Hepatocyte (in vitro differentiated cells): ENCODE measurements around the gene PTCH2. TPM values are rescaled to one million over a fixed set of nuclear protein-coding genes. Genes with fewer than 3 reads are reported as not detected.

Source experiments
- DNase-seq: peaks from one replicate; pipeline ENCODE4 v3.0.0-alpha.2; 2016; ENCODE audit warnings: low spot score
- H2AFZ ChIP-seq: fragments of 200-600 bp; sonication (generic); 2 replicates; pipeline ENCODE4 v1.6.0; 2016; ENCODE audit warnings: antibody characterized with exemption, mild to moderate bottlenecking
- H3K27ac ChIP-seq: fragments of 200-600 bp; sonication (generic); 2 replicates; pipeline ENCODE4 v1.5.1; 2016; ENCODE audit warnings: mild to moderate bottlenecking
- H3K27me3 ChIP-seq: fragments of 200-600 bp; sonication (generic); 2 replicates; pipeline ENCODE4 v1.6.1; 2016
- H3K36me3 ChIP-seq: fragments of 200-600 bp; sonication (generic); replicated peaks from 2 replicates; pipeline ENCODE4 v1.5.1; 2016; ENCODE audit warnings: low read depth; ENCODE audit not compliant: insufficient read depth
- H3K4me1 ChIP-seq: fragments of 200-600 bp; sonication (generic); 2 replicates; pipeline ENCODE4 v1.5.1; 2016; ENCODE audit warnings: mild to moderate bottlenecking, moderate library complexity; ENCODE audit not compliant: insufficient read depth
- H3K4me2 ChIP-seq: fragments of 200-600 bp; sonication (generic); 2 replicates; pipeline ENCODE4 v1.6.0; 2016
- H3K4me3 ChIP-seq: fragments of 200-600 bp; sonication (generic); 2 replicates; pipeline ENCODE4 v1.5.1; 2016; ENCODE audit warnings: mild to moderate bottlenecking
- H3K79me2 ChIP-seq: fragments of 200-600 bp; sonication (generic); 2 replicates; pipeline ENCODE4 v1.6.0; 2017; ENCODE audit warnings: mild to moderate bottlenecking
- H3K9me2 ChIP-seq: fragments of 200-600 bp; sonication (generic); replicated peaks from 2 replicates; pipeline ENCODE4 v1.6.0; 2017; ENCODE audit warnings: mild to moderate bottlenecking; ENCODE audit not compliant: insufficient read depth
- H3K9me3 ChIP-seq: fragments of 200-600 bp; sonication (generic); 2 replicates; pipeline ENCODE4 v1.5.1; 2016; ENCODE audit warnings: low read depth, mild to moderate bottlenecking
- H4K20me1 ChIP-seq: fragments of 200-600 bp; sonication (generic); 2 replicates; pipeline ENCODE4 v1.6.0; 2016; ENCODE audit warnings: mild to moderate bottlenecking; ENCODE audit not compliant: insufficient read depth, poor library complexity, severe bottlenecking
- CTCF ChIP-seq: fragments of 200-600 bp; sonication (generic); IDR thresholded peaks from 2 replicates; pipeline ENCODE4 v1.5.1; 2016; ENCODE audit warnings: antibody characterized with exemption, mild to moderate bottlenecking; ENCODE audit not compliant: poor library complexity
- EZH2 ChIP-seq: fragments of 200-600 bp; sonication (generic); IDR thresholded peaks from 2 replicates; pipeline ENCODE4 v1.6.1; 2016; ENCODE audit warnings: antibody characterized with exemption, mild to moderate bottlenecking, borderline replicate concordance
- EZH2phosphoT487 ChIP-seq: fragments of 200-600 bp; sonication (generic); IDR thresholded peaks from one replicate; pipeline ENCODE4 v1.6.1; 2018; ENCODE audit warnings: antibody characterized with exemption, mild to moderate bottlenecking, low read depth, moderate library complexity; ENCODE audit not compliant: unreplicated experiment, severe bottlenecking
- WGBS: methylation state at CpG from one replicate; pipeline ENCODE4 v1.1.6; 2016; ENCODE audit warnings: low lambda C conversion rate; ENCODE audit errors: missing lambda C conversion rate; 5-methylcytosine and 5-hydroxymethylcytosine counted together
- polyA plus RNA-seq: library from polyadenylated mRNA; unstranded; fragments of >200 nt; fragmentation: Nextera tagmentation; extraction: Ambion mirVana; gene quantifications from 2 replicates; pipeline ENCODE4 v1.2.1, GENCODE V29; 2016
- total RNA-seq: library from RNA; depleted of rRNA; stranded (reverse); fragments of >200 nt; gene quantifications from 2 replicates; pipeline ENCODE4 v1.2.3, GENCODE V29; 2014

PTCH2 gene
- total and polyA plus RNA-seq, 2 experiments from 2014 or later = 0.43 to 1.3 TPM

- Histone ChIP-seq H3K36me3 (no peaks in the 10 kb centered on the region), H4K20me1 (no peaks in the 10 kb centered on the region), H2AFZ (no peak overlapping the region), H3K9me3 (no peaks in the 10 kb centered on the region), H3K4me2 (no peak overlapping the region), H3K4me1 (no peaks in the 10 kb centered on the region), H3K27me3 (no peaks in the 10 kb centered on the region), H3K4me3 (no peak overlapping the region), H3K79me2 (no peaks in the 10 kb centered on the region), H3K27ac (no peak overlapping the region), H3K9me2 (no peaks in the 10 kb centered on the region)
- DNase-seq = no peak
- TF ChIP-seq EZH2 (no peak), CTCF (no peak), EZH2phosphoT487 (no peak)
- WGBS = 86% methylated on average over 1 of the region's 1 CpG
Observed at GRCh38 chr1:44860331-44860730, 17.3 kb upstream of the PTCH2 start.

- Histone ChIP-seq H3K4me2 (no peak overlapping the region), H3K27me3 (no peaks in the 10 kb centered on the region), H3K79me2 (no peaks in the 10 kb centered on the region), H2AFZ (no peak overlapping the region), H3K27ac (no peak overlapping the region), H3K9me3 (no peaks in the 10 kb centered on the region), H3K4me3 (no peak overlapping the region), H3K36me3 (no peaks in the 10 kb centered on the region), H3K4me1 (no peaks in the 10 kb centered on the region), H3K9me2 (no peaks in the 10 kb centered on the region), H4K20me1 (no peaks in the 10 kb centered on the region)
- DNase-seq = no peak
- 95% methylated on average over 7 of the region's 7 CpGs for WGBS
- TF ChIP-seq EZH2phosphoT487 (no peak), CTCF (no peak), EZH2 (no peak)
Observed at GRCh38 chr1:44857446-44857845, 14.4 kb upstream of the PTCH2 start.

GRCh38 chr1:44855742-44856141, 12.7 kb upstream of the PTCH2 start:
- no peaks in the 10 kb centered on the region for H3K9me3 ChIP-seq
- no peaks in the 10 kb centered on the region for H3K9me2 ChIP-seq
- H3K27ac ChIP-seq = no peak overlapping the region
- H3K4me3 ChIP-seq = no peak overlapping the region
- WGBS = 95% methylated on average over 7 of the region's 7 CpGs
- H3K36me3 ChIP-seq = no peaks in the 10 kb centered on the region
- no peaks in the 10 kb centered on the region for H3K27me3 ChIP-seq
- H3K4me2 ChIP-seq = no peak overlapping the region
- peak; percentile 26 for DNase-seq
- no peaks in the 10 kb centered on the region for H4K20me1 ChIP-seq
- H3K79me2 ChIP-seq = no peaks in the 10 kb centered on the region
- no peaks in the 10 kb centered on the region for H3K4me1 ChIP-seq
- no peak for TF ChIP-seq CTCF
- no peak for TF ChIP-seq EZH2phosphoT487
- no peak for TF ChIP-seq EZH2
- H2AFZ ChIP-seq = no peak overlapping the region

- Histone ChIP-seq H3K9me2 (no peaks in the 10 kb centered on the region), H3K79me2 (no peaks in the 10 kb centered on the region), H3K4me1 (no peaks in the 10 kb centered on the region), H4K20me1 (no peaks in the 10 kb centered on the region), H3K27ac (no peak overlapping the region), H3K36me3 (no peaks in the 10 kb centered on the region), H2AFZ (no peak overlapping the region), H3K4me2 (no peak overlapping the region), H3K9me3 (no peaks in the 10 kb centered on the region), H3K4me3 (no peak overlapping the region), H3K27me3 (no peaks in the 10 kb centered on the region)
- no peak for DNase-seq
- 100% methylated on average over 1 of the region's 1 CpG for WGBS
- no peak for TF ChIP-seq CTCF
- TF ChIP-seq EZH2 = no peak
- TF ChIP-seq EZH2phosphoT487 = no peak
Observed at GRCh38 chr1:44854970-44855369, 11.9 kb upstream of the PTCH2 start.
